ENCODE measurements around the gene CD2AP. TPM values are rescaled to one million over a fixed set of nuclear protein-coding genes. Genes with fewer than 3 reads are reported as not detected.

The CD2AP gene
- total and polyA plus RNA-seq, 2 experiments from 2014 or later = 13.7 to 48.0 TPM

DNA sequence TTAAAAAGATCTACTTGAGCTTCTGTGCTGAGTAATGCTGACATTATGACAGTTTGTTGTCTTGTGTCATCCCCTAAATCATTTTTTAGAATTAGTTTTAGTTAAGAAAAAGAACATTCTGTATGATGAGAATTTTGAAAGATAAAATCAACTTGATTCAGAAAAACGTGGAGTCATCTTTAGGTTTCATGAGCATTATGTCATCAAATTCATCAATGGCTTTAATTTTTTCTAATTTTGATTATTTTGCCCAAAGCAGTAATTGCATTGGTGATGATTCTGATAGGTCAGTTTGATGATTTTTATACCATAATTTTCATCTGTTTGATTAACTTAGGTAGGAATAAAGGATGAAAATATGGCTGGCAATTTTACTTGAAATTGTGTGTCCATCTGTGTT, 194.2 kb downstream of the CD2AP start:
- 83% methylated on average over 1 of the region's 1 CpG for WGBS (ENCODE audit: low lambda C conversion rate, missing lambda C conversion rate)
- H3K4me1 ChIP-seq (ENCODE audit: insufficient read depth) = peaks cover 14% of the 10 kb centered on the region

DNA sequence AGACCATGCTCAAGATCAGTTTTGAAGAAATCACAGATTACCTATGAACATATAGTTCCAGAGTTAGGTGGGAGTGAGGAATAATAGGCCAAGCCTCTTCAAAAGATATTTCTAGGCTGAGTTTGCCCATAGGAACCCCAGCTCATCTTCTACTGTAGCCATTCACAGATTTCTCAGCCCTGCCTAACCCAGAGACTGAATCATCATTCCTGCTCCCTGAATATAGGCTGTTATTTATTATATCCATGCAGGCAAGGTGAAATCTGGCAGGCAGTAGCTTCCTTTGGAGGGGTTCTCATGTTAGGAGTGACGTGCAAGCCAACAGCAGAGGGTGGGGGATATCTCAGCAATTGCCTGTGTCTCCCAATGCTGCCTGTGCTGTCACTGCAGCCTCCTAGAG, 195.2 kb downstream of the CD2AP start:
- Histone ChIP-seq H3K27ac (no peak overlapping the region), H3K4me3 (no peak overlapping the region), H2AFZ (no peak overlapping the region), H3K36me3 (replicated peaks; ENCODE audit: insufficient read depth, low read depth) (no peaks in the 10 kb centered on the region), H4K20me1 (ENCODE audit: insufficient read depth, poor library complexity, severe bottlenecking) (no peaks in the 10 kb centered on the region), H3K9me2 (replicated peaks; ENCODE audit: insufficient read depth) (no peaks in the 10 kb centered on the region), H3K79me2 (no peaks in the 10 kb centered on the region), H3K9me3 (ENCODE audit: low read depth) (no peaks in the 10 kb centered on the region), H3K27me3 (no peaks in the 10 kb centered on the region), H3K4me1 (ENCODE audit: insufficient read depth) (peaks cover 14% of the 10 kb centered on the region), H3K4me2 (no peak overlapping the region)
- DNase-seq (ENCODE audit: low spot score) = no peak
- WGBS (ENCODE audit: low lambda C conversion rate, missing lambda C conversion rate) = 91% methylated on average over 1 of the region's 1 CpG
- no peak for TF ChIP-seq EZH2phosphoT487 (IDR thresholded peaks at IDR 0.05; ENCODE audit: low read depth, severe bottlenecking, unreplicated experiment)
- TF ChIP-seq, protein P1, sequence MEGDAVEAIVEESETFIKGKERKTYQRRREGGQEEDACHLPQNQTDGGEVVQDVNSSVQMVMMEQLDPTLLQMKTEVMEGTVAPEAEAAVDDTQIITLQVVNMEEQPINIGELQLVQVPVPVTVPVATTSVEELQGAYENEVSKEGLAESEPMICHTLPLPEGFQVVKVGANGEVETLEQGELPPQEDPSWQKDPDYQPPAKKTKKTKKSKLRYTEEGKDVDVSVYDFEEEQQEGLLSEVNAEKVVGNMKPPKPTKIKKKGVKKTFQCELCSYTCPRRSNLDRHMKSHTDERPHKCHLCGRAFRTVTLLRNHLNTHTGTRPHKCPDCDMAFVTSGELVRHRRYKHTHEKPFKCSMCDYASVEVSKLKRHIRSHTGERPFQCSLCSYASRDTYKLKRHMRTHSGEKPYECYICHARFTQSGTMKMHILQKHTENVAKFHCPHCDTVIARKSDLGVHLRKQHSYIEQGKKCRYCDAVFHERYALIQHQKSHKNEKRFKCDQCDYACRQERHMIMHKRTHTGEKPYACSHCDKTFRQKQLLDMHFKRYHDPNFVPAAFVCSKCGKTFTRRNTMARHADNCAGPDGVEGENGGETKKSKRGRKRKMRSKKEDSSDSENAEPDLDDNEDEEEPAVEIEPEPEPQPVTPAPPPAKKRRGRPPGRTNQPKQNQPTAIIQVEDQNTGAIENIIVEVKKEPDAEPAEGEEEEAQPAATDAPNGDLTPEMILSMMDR (IDR thresholded peaks at IDR 0.05; ENCODE audit: poor library complexity) = no peak
- TF ChIP-seq EZH2 (IDR thresholded peaks at IDR 0.05; ENCODE audit: borderline replicate concordance) = no peak

More for the DNA sequence above, 194.2 kb downstream of the CD2AP start:
- Histone ChIP-seq H3K9me3 (ENCODE audit: low read depth) (no peaks in the 10 kb centered on the region), H3K79me2 (no peaks in the 10 kb centered on the region), H2AFZ (no peak overlapping the region), H4K20me1 (ENCODE audit: insufficient read depth, poor library complexity, severe bottlenecking) (no peaks in the 10 kb centered on the region), H3K4me2 (no peak overlapping the region), H3K4me3 (no peak overlapping the region), H3K36me3 (replicated peaks; ENCODE audit: insufficient read depth, low read depth) (no peaks in the 10 kb centered on the region), H3K27ac (no peak overlapping the region), H3K9me2 (replicated peaks; ENCODE audit: insufficient read depth) (no peaks in the 10 kb centered on the region), H3K27me3 (no peaks in the 10 kb centered on the region)
- DNase-seq (ENCODE audit: low spot score) = no peak
- TF ChIP-seq EZH2phosphoT487 (IDR thresholded peaks at IDR 0.05; ENCODE audit: low read depth, severe bottlenecking, unreplicated experiment) (no peak), EZH2 (IDR thresholded peaks at IDR 0.05; ENCODE audit: borderline replicate concordance) (no peak)
- TF ChIP-seq, protein P1 (IDR thresholded peaks at IDR 0.05; ENCODE audit: poor library complexity) = no peak

DNA sequence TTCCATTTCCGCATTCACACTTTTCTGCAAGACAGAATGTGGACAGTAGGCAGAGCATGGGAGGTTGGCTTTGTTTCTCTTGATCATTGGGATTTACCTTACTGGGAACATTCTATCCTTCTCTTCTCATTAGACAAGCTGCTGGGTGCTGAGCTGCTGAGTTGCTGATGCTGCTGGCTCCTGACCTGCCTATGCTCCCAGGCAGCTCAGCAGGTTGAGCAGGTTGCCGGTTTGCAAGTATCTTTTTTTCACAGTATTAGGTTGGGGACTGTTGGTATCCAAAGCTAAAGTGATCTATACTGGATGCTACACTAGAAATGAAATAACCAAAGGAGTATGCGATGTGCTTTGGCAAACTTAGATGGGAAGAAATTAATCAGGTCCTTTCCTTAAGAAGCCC, 197.1 kb downstream of the CD2AP start:
- DNase-seq (ENCODE audit: low spot score) = no peak
- WGBS (ENCODE audit: low lambda C conversion rate, missing lambda C conversion rate) = 85% methylated on average over 3 of the region's 3 CpGs
- TF ChIP-seq EZH2phosphoT487 (IDR thresholded peaks at IDR 0.05; ENCODE audit: low read depth, severe bottlenecking, unreplicated experiment) = no peak
- TF ChIP-seq EZH2 (IDR thresholded peaks at IDR 0.05; ENCODE audit: borderline replicate concordance) = no peak
- TF ChIP-seq, protein P1 (IDR thresholded peaks at IDR 0.05; ENCODE audit: poor library complexity) = no peak

More for the DNA sequence above, 197.1 kb downstream of the CD2AP start:
- no peak overlapping the region for H3K4me2 ChIP-seq
- H3K9me3 ChIP-seq (ENCODE audit: low read depth) = no peaks in the 10 kb centered on the region
- H3K4me3 ChIP-seq = no peak overlapping the region
- H3K4me1 ChIP-seq (ENCODE audit: insufficient read depth) = peaks cover 10% of the 10 kb centered on the region
- no peak overlapping the region for H2AFZ ChIP-seq
- no peaks in the 10 kb centered on the region for H3K9me2 ChIP-seq (replicated peaks; ENCODE audit: insufficient read depth)
- H4K20me1 ChIP-seq (ENCODE audit: insufficient read depth, poor library complexity, severe bottlenecking) = no peaks in the 10 kb centered on the region
- H3K36me3 ChIP-seq (replicated peaks; ENCODE audit: insufficient read depth, low read depth) = no peaks in the 10 kb centered on the region
- H3K27ac ChIP-seq = no peak overlapping the region
- H3K27me3 ChIP-seq = no peaks in the 10 kb centered on the region
- H3K79me2 ChIP-seq = no peaks in the 10 kb centered on the region

Small RNA genes lying within 50 kb of the gene (small RNA-seq; reads per million reads assigned to genes)
- not detected for gene RF00019

Other genes with a start within 250 kb of the CD2AP start
- gene TNFRSF21, start 167.9 kb upstream of the CD2AP start, total RNA-seq = 43.3 and 52.1 TPM in 2 replicates
- 94.5 and 104 TPM in 2 replicates for gene TNFRSF21, start 167.9 kb upstream of the CD2AP start, polyA plus RNA-seq
- gene ADGRF4, start 220.8 kb downstream of the CD2AP start, total RNA-seq = 7.5 and 9.2 TPM in 2 replicates
- 4.2 and 6.6 TPM in 2 replicates for gene ADGRF4, start 220.8 kb downstream of the CD2AP start, polyA plus RNA-seq